ENCODE measurements around the gene ALKBH7.
"Not testable (repeated sequence)": the region's sequence is repeated elsewhere in the genome, so short reads cannot be mapped to it uniquely, and the experiment has no call there.

The ALKBH7 gene

DNA sequence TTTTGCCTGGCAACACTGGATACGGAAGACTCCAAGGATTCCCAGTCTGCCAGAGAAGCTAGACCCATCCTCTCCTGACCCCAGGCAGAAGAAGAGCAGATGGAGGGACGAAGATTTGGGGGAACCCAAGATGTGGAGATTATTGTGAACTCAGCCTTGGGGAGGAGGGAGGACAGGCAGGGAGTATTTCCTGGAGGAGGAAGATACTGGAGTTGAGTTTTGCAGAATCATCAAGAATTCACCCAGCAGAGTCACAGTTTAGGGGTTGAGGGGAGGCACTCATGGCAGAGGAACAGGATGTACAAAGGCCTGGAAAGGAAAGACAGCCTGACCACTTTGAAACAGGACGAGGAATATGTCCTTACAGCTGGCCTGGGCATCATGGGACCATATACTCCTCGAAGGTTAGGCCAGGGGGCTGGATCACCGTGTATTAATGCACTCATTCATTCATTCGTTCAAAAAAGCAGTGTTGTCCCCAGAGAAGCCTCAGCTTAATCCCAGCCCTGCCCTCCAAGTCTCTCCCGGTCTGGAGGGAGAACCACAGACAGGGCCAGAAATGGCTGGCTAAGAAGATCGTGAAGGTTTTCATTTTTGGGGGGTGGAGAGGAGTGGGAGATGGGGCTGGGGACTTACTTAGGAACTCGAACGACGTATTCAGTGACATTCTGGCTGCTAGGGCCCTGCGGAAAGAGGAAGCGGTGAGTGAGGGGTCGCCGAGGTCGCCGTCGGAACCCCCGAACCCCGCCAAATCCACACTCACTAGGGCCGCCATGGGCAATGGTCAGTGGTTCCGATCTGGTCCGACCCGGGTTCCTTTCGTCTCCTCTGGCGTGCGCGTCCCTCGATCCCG, 19.9 kb downstream of the ALKBH7 start:
- H3K4me3 ChIP-seq (ENCODE audit: control insufficient read depth, low read depth, low read length), result peak overlapping the region; percentile 71
- TF ChIP-seq, protein P1, sequence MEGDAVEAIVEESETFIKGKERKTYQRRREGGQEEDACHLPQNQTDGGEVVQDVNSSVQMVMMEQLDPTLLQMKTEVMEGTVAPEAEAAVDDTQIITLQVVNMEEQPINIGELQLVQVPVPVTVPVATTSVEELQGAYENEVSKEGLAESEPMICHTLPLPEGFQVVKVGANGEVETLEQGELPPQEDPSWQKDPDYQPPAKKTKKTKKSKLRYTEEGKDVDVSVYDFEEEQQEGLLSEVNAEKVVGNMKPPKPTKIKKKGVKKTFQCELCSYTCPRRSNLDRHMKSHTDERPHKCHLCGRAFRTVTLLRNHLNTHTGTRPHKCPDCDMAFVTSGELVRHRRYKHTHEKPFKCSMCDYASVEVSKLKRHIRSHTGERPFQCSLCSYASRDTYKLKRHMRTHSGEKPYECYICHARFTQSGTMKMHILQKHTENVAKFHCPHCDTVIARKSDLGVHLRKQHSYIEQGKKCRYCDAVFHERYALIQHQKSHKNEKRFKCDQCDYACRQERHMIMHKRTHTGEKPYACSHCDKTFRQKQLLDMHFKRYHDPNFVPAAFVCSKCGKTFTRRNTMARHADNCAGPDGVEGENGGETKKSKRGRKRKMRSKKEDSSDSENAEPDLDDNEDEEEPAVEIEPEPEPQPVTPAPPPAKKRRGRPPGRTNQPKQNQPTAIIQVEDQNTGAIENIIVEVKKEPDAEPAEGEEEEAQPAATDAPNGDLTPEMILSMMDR (conservative IDR thresholded peaks at IDR 0.05; ENCODE audit: control insufficient read depth, insufficient read depth, low read depth, low read length), result no peak
- DNase-seq (ENCODE audit: low read depth), result no peak

DNA sequence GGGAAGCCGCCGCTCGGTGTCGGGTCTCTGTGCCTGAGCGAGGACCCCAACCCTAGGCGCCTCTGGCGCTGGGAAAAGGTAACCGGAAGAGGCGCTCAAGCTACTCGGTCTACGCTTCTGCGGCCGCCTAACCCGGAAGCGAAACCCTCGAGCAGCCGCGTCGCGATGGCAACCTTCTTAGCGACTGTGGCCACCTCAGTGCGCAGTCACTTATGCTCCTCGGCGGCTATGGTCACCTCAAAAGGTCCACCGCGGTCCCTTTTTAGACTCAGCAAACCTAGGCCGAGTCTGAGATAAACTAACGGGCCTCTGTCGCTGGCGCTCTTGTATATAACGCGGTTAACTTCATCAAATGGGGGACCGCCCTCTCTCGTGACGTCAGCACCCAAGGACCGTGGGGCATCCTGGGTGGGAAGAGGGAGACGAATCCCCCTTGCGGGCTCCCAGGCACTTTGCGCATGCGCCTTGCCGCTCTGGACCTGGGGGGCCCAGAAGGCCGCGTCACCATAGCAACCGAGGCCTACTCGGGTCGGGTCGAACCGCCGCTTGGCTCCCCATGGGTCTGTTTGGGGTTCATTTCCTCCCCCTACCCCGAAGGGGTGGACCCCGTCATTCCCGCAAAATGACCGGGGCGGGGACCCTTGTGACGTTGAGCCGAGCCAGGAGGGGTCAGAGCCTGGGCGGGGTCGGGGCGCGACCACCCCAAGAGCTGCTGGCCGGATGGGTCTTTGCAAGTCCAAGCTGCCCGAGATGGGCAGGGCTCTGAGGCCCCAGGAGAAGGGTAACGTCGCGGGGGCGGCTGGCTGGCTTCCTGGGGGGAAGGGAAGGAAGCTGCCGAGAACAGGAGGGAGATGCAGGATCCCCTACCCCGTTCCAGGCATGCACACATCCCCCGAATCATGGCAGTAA, 20.7 kb downstream of the ALKBH7 start, which contains the start of gene GTF2F1:
Gene GTF2F1 (minus strand): TSS at position 91 of the 909 bp plus-strand sequence. CDS start 169 bp downstream, outside the sequence.
- TF ChIP-seq, protein P1 (conservative IDR thresholded peaks at IDR 0.05; ENCODE audit: control insufficient read depth, insufficient read depth, low read depth, low read length), result peak; percentile 7
- H3K4me3 ChIP-seq (ENCODE audit: control insufficient read depth, low read depth, low read length), result peak within 1 kb of the TSS; percentile 71
- peak; percentile 95 for DNase-seq (ENCODE audit: low read depth)

GRCh38 chr19:6393983-6394412, 21.4 kb downstream of the ALKBH7 start:
- peak overlapping the region; percentile 71 for H3K4me3 ChIP-seq (ENCODE audit: control insufficient read depth, low read depth, low read length)
- TF ChIP-seq, protein P1 (conservative IDR thresholded peaks at IDR 0.05; ENCODE audit: control insufficient read depth, insufficient read depth, low read depth, low read length), result no peak
- no peak for DNase-seq (ENCODE audit: low read depth)

DNA sequence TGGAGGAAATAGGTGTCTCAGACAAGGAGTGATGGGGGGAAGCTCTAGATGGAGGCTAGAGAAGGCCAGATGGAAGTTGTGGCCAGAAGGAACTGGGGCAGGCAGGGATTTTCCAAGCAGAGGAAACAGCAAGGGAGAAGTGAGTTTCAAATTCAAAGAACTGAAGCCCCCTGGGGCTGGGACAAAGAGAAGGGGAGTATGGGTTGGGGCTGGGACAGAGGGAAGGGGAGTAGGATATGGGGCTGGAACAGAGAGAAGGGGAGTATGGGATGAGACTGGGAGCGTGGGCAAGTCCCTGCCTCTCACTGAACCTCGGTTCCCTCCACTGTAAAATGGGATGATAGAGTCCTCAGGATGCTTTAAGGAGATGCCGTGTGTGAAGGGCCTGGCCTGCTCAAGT, 22.2 kb downstream of the ALKBH7 start:
- H3K4me3 ChIP-seq (ENCODE audit: control insufficient read depth, low read depth, low read length), result no peak overlapping the region
- DNase-seq (ENCODE audit: low read depth), result no peak
- TF ChIP-seq, protein P1 (conservative IDR thresholded peaks at IDR 0.05; ENCODE audit: control insufficient read depth, insufficient read depth, low read depth, low read length), result no peak

- DNase-seq (ENCODE audit: low read depth), result no peak
- no peak overlapping the region for H3K4me3 ChIP-seq (ENCODE audit: control insufficient read depth, low read depth, low read length)
- TF ChIP-seq, protein P1 (conservative IDR thresholded peaks at IDR 0.05; ENCODE audit: control insufficient read depth, insufficient read depth, low read depth, low read length), result no peak
Observed at GRCh38 chr19:6396305-6396704, 23.7 kb downstream of the ALKBH7 start.

GRCh38 chr19:6400062-6400944, 27.7 kb downstream of the ALKBH7 start:
- not testable (repeated sequence) for H3K4me3 ChIP-seq (ENCODE audit: control insufficient read depth, low read depth, low read length); DNase-seq (ENCODE audit: low read depth)
